ENCODE results near the gene AHI1.

Gene AHI1

GRCh38 chr6:135440087-135440792 is 57.3 kb downstream of the AHI1 start:
- Histone ChIP-seq H3K4me1 (ENCODE audit: control insufficient read depth, insufficient read depth, low read length) (no peaks in the 10 kb centered on the region), H3K9me3 (ENCODE audit: control insufficient read depth, low read length) (no peaks in the 10 kb centered on the region), H3K36me3 (ENCODE audit: control insufficient read depth, insufficient read depth, low read length, severe bottlenecking) (peaks cover 35% of the 10 kb centered on the region), H3K4me3 (ENCODE audit: low read length) (no peak overlapping the region), H3K9ac (ENCODE audit: low read length) (no peak overlapping the region), H3K27me3 (replicated peaks; ENCODE audit: control insufficient read depth, insufficient read depth, low read length) (no peaks in the 10 kb centered on the region)
- no peak for DNase-seq (ENCODE audit: low read depth)

- Histone ChIP-seq H3K4me3 (ENCODE audit: low read length) (no peak overlapping the region), H3K9ac (ENCODE audit: low read length) (no peak overlapping the region), H3K36me3 (ENCODE audit: control insufficient read depth, insufficient read depth, low read length, severe bottlenecking) (peaks cover 35% of the 10 kb centered on the region), H3K27me3 (replicated peaks; ENCODE audit: control insufficient read depth, insufficient read depth, low read length) (no peaks in the 10 kb centered on the region), H3K4me1 (ENCODE audit: control insufficient read depth, insufficient read depth, low read length) (no peaks in the 10 kb centered on the region), H3K9me3 (ENCODE audit: control insufficient read depth, low read length) (no peaks in the 10 kb centered on the region)
- no peak for DNase-seq (ENCODE audit: low read depth)
These were observed 58.0 kb downstream of the AHI1 start for GRCh38 chr6:135439549-135439948.

GRCh38 chr6:135438907-135439535 is 58.5 kb downstream of the AHI1 start:
- Histone ChIP-seq H3K9me3 (ENCODE audit: control insufficient read depth, low read length) (no peaks in the 10 kb centered on the region), H3K27me3 (replicated peaks; ENCODE audit: control insufficient read depth, insufficient read depth, low read length) (no peaks in the 10 kb centered on the region), H3K36me3 (ENCODE audit: control insufficient read depth, insufficient read depth, low read length, severe bottlenecking) (peaks cover 32% of the 10 kb centered on the region), H3K4me3 (ENCODE audit: low read length) (no peak overlapping the region), H3K4me1 (ENCODE audit: control insufficient read depth, insufficient read depth, low read length) (no peaks in the 10 kb centered on the region), H3K9ac (ENCODE audit: low read length) (no peak overlapping the region)
- DNase-seq (ENCODE audit: low read depth), result peak; percentile 53

GRCh38 chr6:135434991-135435390 is 62.5 kb downstream of the AHI1 start:
- H3K4me3 ChIP-seq (ENCODE audit: low read length), result no peak overlapping the region
- H3K27me3 ChIP-seq (replicated peaks; ENCODE audit: control insufficient read depth, insufficient read depth, low read length), result no peaks in the 10 kb centered on the region
- peaks cover 22% of the 10 kb centered on the region for H3K36me3 ChIP-seq (ENCODE audit: control insufficient read depth, insufficient read depth, low read length, severe bottlenecking)
- no peak for DNase-seq (ENCODE audit: low read depth)
- H3K9me3 ChIP-seq (ENCODE audit: control insufficient read depth, low read length), result no peaks in the 10 kb centered on the region
- H3K4me1 ChIP-seq (ENCODE audit: control insufficient read depth, insufficient read depth, low read length), result no peaks in the 10 kb centered on the region
- no peak overlapping the region for H3K9ac ChIP-seq (ENCODE audit: low read length)

GRCh38 chr6:135434095-135434494 is 63.4 kb downstream of the AHI1 start:
- H3K9ac ChIP-seq (ENCODE audit: low read length), result no peak overlapping the region
- DNase-seq (ENCODE audit: low read depth), result no peak
- no peaks in the 10 kb centered on the region for H3K4me1 ChIP-seq (ENCODE audit: control insufficient read depth, insufficient read depth, low read length)

GRCh38 chr6:135428078-135428477 is 69.5 kb downstream of the AHI1 start:
- H3K27me3 ChIP-seq (replicated peaks; ENCODE audit: control insufficient read depth, insufficient read depth, low read length), result no peaks in the 10 kb centered on the region
- no peak for DNase-seq (ENCODE audit: low read depth)

More at GRCh38 chr6:135434095-135434494, 63.4 kb downstream of the AHI1 start:
- no peaks in the 10 kb centered on the region for H3K9me3 ChIP-seq (ENCODE audit: control insufficient read depth, low read length)
- H3K4me3 ChIP-seq (ENCODE audit: low read length), result no peak overlapping the region
- H3K27me3 ChIP-seq (replicated peaks; ENCODE audit: control insufficient read depth, insufficient read depth, low read length), result no peaks in the 10 kb centered on the region
- peaks cover 22% of the 10 kb centered on the region for H3K36me3 ChIP-seq (ENCODE audit: control insufficient read depth, insufficient read depth, low read length, severe bottlenecking)

GRCh38 chr6:135426833-135427232 is 70.7 kb downstream of the AHI1 start:
- Histone ChIP-seq H3K9me3 (ENCODE audit: control insufficient read depth, low read length) (no peaks in the 10 kb centered on the region), H3K4me1 (ENCODE audit: control insufficient read depth, insufficient read depth, low read length) (no peaks in the 10 kb centered on the region), H3K4me3 (ENCODE audit: low read length) (no peak overlapping the region), H3K9ac (ENCODE audit: low read length) (no peak overlapping the region), H3K36me3 (ENCODE audit: control insufficient read depth, insufficient read depth, low read length, severe bottlenecking) (peaks cover 3% of the 10 kb centered on the region), H3K27me3 (replicated peaks; ENCODE audit: control insufficient read depth, insufficient read depth, low read length) (no peaks in the 10 kb centered on the region)
- DNase-seq (ENCODE audit: low read depth), result no peak

More at GRCh38 chr6:135428078-135428477, 69.5 kb downstream of the AHI1 start:
- Histone ChIP-seq H3K4me1 (ENCODE audit: control insufficient read depth, insufficient read depth, low read length) (no peaks in the 10 kb centered on the region), H3K36me3 (ENCODE audit: control insufficient read depth, insufficient read depth, low read length, severe bottlenecking) (peaks cover 6% of the 10 kb centered on the region), H3K9me3 (ENCODE audit: control insufficient read depth, low read length) (no peaks in the 10 kb centered on the region), H3K9ac (ENCODE audit: low read length) (no peak overlapping the region), H3K4me3 (ENCODE audit: low read length) (no peak overlapping the region)

- DNase-seq (ENCODE audit: low read depth), result no peak
- Histone ChIP-seq H3K36me3 (ENCODE audit: control insufficient read depth, insufficient read depth, low read length, severe bottlenecking) (no peaks in the 10 kb centered on the region), H3K9ac (ENCODE audit: low read length) (no peak overlapping the region), H3K4me1 (ENCODE audit: control insufficient read depth, insufficient read depth, low read length) (no peaks in the 10 kb centered on the region), H3K9me3 (ENCODE audit: control insufficient read depth, low read length) (no peaks in the 10 kb centered on the region), H3K4me3 (ENCODE audit: low read length) (no peak overlapping the region), H3K27me3 (replicated peaks; ENCODE audit: control insufficient read depth, insufficient read depth, low read length) (no peaks in the 10 kb centered on the region)
These were observed 73.2 kb downstream of the AHI1 start for GRCh38 chr6:135424385-135424784.

- Histone ChIP-seq H3K27me3 (replicated peaks; ENCODE audit: control insufficient read depth, insufficient read depth, low read length) (no peaks in the 10 kb centered on the region), H3K4me3 (ENCODE audit: low read length) (no peak overlapping the region), H3K36me3 (ENCODE audit: control insufficient read depth, insufficient read depth, low read length, severe bottlenecking) (no peaks in the 10 kb centered on the region), H3K9me3 (ENCODE audit: control insufficient read depth, low read length) (no peaks in the 10 kb centered on the region), H3K9ac (ENCODE audit: low read length) (no peak overlapping the region), H3K4me1 (ENCODE audit: control insufficient read depth, insufficient read depth, low read length) (no peaks in the 10 kb centered on the region)
- DNase-seq (ENCODE audit: low read depth), result peak; percentile 70
These were observed 73.9 kb downstream of the AHI1 start for GRCh38 chr6:135423649-135424128.

GRCh38 chr6:135419162-135419561 is 78.4 kb downstream of the AHI1 start:
- H3K9ac ChIP-seq (ENCODE audit: low read length), result no peak overlapping the region
- no peak overlapping the region for H3K4me3 ChIP-seq (ENCODE audit: low read length)
- H3K9me3 ChIP-seq (ENCODE audit: control insufficient read depth, low read length), result no peaks in the 10 kb centered on the region
- peak; percentile 52 for DNase-seq (ENCODE audit: low read depth)
- no peaks in the 10 kb centered on the region for H3K27me3 ChIP-seq (replicated peaks; ENCODE audit: control insufficient read depth, insufficient read depth, low read length)
- no peaks in the 10 kb centered on the region for H3K4me1 ChIP-seq (ENCODE audit: control insufficient read depth, insufficient read depth, low read length)
- H3K36me3 ChIP-seq (ENCODE audit: control insufficient read depth, insufficient read depth, low read length, severe bottlenecking), result no peaks in the 10 kb centered on the region

GRCh38 chr6:135418040-135418760 is 79.3 kb downstream of the AHI1 start:
- Histone ChIP-seq H3K9ac (ENCODE audit: low read length) (no peak overlapping the region), H3K4me3 (ENCODE audit: low read length) (no peak overlapping the region), H3K27me3 (replicated peaks; ENCODE audit: control insufficient read depth, insufficient read depth, low read length) (no peaks in the 10 kb centered on the region), H3K4me1 (ENCODE audit: control insufficient read depth, insufficient read depth, low read length) (no peaks in the 10 kb centered on the region), H3K9me3 (ENCODE audit: control insufficient read depth, low read length) (no peaks in the 10 kb centered on the region), H3K36me3 (ENCODE audit: control insufficient read depth, insufficient read depth, low read length, severe bottlenecking) (no peaks in the 10 kb centered on the region)
- DNase-seq (ENCODE audit: low read depth), result no peak

All from adipocyte (in vitro differentiated cells).